ENCODE measurements around the gene SRBD1. TPM values are rescaled to one million over a fixed set of nuclear protein-coding genes. Genes with fewer than 3 reads are reported as not detected.

SRBD1 gene
- total RNA-seq, 2 donors from 2014 or later = 11.8 to 14.4 TPM

DNA sequence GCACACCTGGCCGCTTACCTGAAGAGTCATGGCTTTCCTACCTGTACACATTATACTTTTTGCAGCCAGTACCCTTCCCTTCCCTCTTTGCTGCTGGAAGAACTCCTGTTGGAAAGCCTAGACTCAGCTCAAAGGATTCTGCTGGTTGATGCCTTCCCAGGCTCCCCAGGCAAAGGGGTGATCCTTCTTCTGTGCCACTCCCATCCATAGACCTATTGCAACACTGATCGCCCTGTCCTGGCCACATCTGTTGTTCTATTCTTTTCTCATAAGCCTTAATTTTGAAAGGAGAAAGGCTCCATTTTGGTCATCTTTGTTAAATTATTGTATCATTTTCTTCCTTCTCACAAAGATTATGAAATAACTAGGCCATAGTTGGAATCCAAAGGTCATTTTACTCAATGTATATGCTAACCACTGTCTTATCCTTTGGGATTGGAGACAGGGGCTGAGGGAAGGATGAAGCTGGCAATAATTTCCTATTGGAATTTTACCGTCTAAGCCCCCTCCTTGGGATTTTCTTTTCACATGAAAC lies 37.0 kb upstream of the SRBD1 start:
- no peaks in the 10 kb centered on the region for H3K27me3 ChIP-seq
- no peak overlapping the region for H3K27ac ChIP-seq
- no peak for DNase-seq
- no peak for TF ChIP-seq CTCF (IDR thresholded peaks at IDR 0.05)
- no peaks in the 10 kb centered on the region for H3K9me3 ChIP-seq
- H3K4me3 ChIP-seq = no peak overlapping the region
- no peaks in the 10 kb centered on the region for H3K36me3 ChIP-seq
- no peak overlapping the region for H3K9ac ChIP-seq (ENCODE audit: low read depth in 2 of 2, low read length in 2 of 2)
- intact Hi-C loops (cut with DNase I) = loop anchor here (2.0 kb wide), 1 partner anchor 131 kb away; no protein-coding TSS in a partner anchor
- H3K4me1 ChIP-seq = peaks cover 13% of the 10 kb centered on the region

DNA sequence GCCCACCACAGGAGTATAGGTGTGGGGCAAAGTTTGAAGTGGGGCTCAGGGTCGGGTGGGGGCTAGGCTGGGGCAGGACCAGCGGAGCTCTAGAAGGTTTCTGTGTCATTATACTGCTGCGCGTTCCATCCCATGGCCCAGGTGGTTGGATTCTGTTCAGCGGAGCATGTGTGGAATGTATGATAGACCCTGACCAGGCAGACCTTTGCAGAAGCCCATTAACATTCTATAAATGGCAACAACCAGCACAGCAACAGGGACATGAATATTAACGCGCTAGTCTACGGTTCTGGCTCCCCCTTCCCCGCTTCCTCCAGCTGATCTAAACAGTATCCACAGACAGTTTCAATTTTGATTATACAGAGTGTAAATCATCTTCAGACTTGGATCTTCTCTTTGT lies 36.3 kb upstream of the SRBD1 start:
- TF ChIP-seq CTCF (IDR thresholded peaks at IDR 0.05) = no peak
- no peak overlapping the region for H3K27ac ChIP-seq
- no peak overlapping the region for H3K9ac ChIP-seq (ENCODE audit: low read depth in 2 of 2, low read length in 2 of 2)
- peaks cover 10% of the 10 kb centered on the region for H3K4me1 ChIP-seq
- intact Hi-C loops (cut with DNase I) = no loop called here
- no peaks in the 10 kb centered on the region for H3K9me3 ChIP-seq
- H3K36me3 ChIP-seq = no peaks in the 10 kb centered on the region
- no peak for DNase-seq
- H3K27me3 ChIP-seq = no peaks in the 10 kb centered on the region
- no peak overlapping the region for H3K4me3 ChIP-seq

- intact Hi-C loops (cut with DNase I) = no loop called here
- peaks cover 10% of the 10 kb centered on the region for H3K4me1 ChIP-seq
These were observed 35.2 kb upstream of the SRBD1 start for GRCh38 chr2:45646289-45646688.

GRCh38 chr2:45643543-45644542 lies 32.8 kb upstream of the SRBD1 start:
- intact Hi-C loops (cut with DNase I) = loop anchor here (2.0 kb wide), 1 partner anchor 293 kb away; no protein-coding TSS in a partner anchor
- Histone ChIP-seq H3K27ac (no peak overlapping the region), H3K9me3 (no peaks in the 10 kb centered on the region), H3K27me3 (no peaks in the 10 kb centered on the region), H3K36me3 (no peaks in the 10 kb centered on the region), H3K4me3 (peak overlapping the region; percentile 53), H3K4me1 (peaks cover 10% of the 10 kb centered on the region), H3K9ac (ENCODE audit: low read depth in 2 of 2, low read length in 2 of 2) (peak overlapping the region; percentile 59 to 76)
- peak; percentile 68 for DNase-seq
- TF ChIP-seq CTCF (IDR thresholded peaks at IDR 0.05) = peak; percentile 94

More at GRCh38 chr2:45646289-45646688, 35.2 kb upstream of the SRBD1 start:
- Histone ChIP-seq H3K27ac (no peak overlapping the region), H3K9me3 (no peaks in the 10 kb centered on the region), H3K9ac (ENCODE audit: low read depth in 2 of 2, low read length in 2 of 2) (no peak overlapping the region), H3K27me3 (no peaks in the 10 kb centered on the region), H3K4me3 (no peak overlapping the region), H3K36me3 (no peaks in the 10 kb centered on the region)
- TF ChIP-seq CTCF (IDR thresholded peaks at IDR 0.05) = no peak
- DNase-seq = no peak

DNA sequence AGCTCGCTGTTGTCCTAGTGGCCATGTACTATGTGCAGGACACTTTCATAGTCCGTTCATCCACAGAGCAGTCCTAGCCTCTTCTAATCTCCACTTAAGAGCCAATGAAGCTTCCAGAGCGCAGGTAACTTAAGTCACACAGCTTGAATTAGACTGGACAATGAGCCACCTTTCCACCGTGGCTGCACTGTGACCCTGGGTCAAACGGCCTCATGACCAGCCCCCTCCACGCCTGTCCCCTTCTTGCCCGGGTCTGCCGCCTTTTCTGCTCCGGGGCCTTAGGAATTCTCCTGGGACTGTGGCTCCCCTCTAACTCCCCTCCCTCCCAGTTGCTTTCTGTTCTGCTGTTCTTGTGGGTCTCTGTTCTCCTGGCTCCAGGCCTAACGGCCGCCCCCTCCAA lies 32.0 kb upstream of the SRBD1 start:
- no peak for DNase-seq
- H3K27me3 ChIP-seq = no peaks in the 10 kb centered on the region

More for the DNA sequence above, 32.0 kb upstream of the SRBD1 start:
- Histone ChIP-seq H3K4me1 (peaks cover 6% of the 10 kb centered on the region), H3K27ac (no peak overlapping the region), H3K36me3 (no peaks in the 10 kb centered on the region), H3K9me3 (no peaks in the 10 kb centered on the region), H3K9ac (ENCODE audit: low read depth in 2 of 2, low read length in 2 of 2) (peak overlapping the region; percentile 59 to 76), H3K4me3 (peak overlapping the region; percentile 53)
- TF ChIP-seq CTCF (IDR thresholded peaks at IDR 0.05) = no peak
- intact Hi-C loops (cut with DNase I) = loop anchor here (2.0 kb wide), 1 partner anchor 294 kb away; no protein-coding TSS in a partner anchor
